Stomach (tissue), 4 donors: Measurements from ENCODE around the gene CIAO2A.

ENCODE experiments used
- CTCF ChIP-seq, 7 experiments: fragments of 450-650 bp in 4 of 7; fragments of 200-600 bp in 3 of 7; sonication (generic) in 3 of 7; IDR thresholded peaks; one replicate each; pipeline ENCODE4 v1.5.1; 2016 to 2019; ENCODE audit warnings: antibody characterized with exemption in 7 of 7, control low read depth in 2 of 7, mild to moderate bottlenecking in 1 of 7
- EP300 ChIP-seq: sonication (generic); formaldehyde crosslinking; IDR thresholded peaks from one replicate; pipeline ENCODE4 v1.6.1; 2017; ENCODE audit warnings: antibody characterized with exemption
- POLR2A ChIP-seq, 4 donors: fragments of 450-650 bp; IDR thresholded peaks; one replicate each; pipeline ENCODE4 v1.6.1; 2016; ENCODE audit warnings: antibody characterized with exemption in 4 of 4, control low read depth in 2 of 4, mild to moderate bottlenecking in 1 of 4, moderate library complexity in 1 of 4
- POLR2AphosphoS5 ChIP-seq, 3 donors: sonication (generic); formaldehyde crosslinking; IDR thresholded peaks; one replicate each; pipeline ENCODE4 v1.6.1; 2016; ENCODE audit warnings: antibody characterized with exemption in 3 of 3

DNA sequence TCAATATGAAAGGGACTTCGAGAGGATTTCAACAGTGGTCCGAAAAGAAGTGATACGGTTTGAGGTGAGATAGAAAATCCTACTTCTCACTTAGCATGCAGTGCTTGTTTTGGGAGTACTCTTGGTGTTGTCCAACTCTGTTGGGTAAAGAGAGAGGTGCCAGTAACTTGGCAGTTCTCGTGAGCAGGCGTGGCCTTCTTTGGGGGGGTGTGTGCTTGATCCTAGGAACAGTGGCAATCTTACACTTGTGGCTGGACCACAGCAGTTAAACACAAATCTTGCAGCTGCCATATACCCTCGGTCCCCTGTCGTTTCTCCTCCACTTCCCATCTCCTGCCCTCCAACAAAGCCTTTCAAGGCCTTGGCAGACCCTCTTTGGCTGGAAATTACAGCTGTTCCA is 42.7 kb upstream of the CIAO2A start:
- TF ChIP-seq CTCF (IDR thresholded peaks at IDR 0.05) (no peak), POLR2A (IDR thresholded peaks at IDR 0.05) (no peak), EP300 (no peak), POLR2AphosphoS5 (IDR thresholded peaks at IDR 0.05) (no peak)
